ENCODE measurements around the gene MLLT6.

The MLLT6 gene

DNA sequence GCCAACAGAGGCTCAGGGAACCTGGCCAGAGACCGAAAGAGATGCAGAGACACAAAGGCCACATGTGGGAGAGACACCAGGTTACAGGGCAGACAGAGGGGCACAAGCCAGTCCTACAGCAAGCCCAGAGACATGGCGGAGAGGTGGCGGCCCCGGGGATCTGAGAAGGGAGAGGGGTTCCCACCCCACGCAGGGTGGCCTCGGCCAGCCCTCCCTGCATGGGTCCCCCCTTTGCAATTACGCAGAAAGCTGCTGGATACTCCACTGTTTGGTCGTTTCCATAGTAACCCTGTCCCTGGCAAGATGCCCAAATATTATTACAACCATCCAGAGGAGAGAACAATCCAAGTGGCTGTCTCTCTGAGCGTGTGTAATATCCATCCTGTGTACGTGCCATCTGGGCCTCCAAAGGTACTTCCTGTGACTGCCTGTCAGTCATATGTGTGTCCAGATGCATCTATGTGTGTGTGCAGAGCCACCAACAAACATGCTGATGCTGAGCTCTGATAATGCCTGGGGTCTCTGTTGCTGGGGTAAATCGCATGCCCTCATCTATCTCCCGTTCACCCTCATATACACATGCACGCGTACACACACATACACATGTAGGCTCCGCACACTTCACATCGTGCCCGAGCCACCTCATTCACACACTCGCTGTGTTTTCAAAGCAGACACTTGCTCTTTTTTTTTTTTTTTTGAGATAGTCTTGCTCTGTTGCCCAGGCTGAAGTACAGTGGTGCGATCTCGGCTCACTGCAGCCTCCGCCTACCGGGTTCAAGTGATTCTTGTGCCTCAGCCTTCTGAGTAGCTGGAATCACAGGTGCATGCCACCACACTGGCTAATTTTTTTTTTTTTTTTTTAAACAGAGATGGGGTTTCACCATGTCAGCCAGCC is 37.6 kb downstream of the MLLT6 start:
- DNase-seq (ENCODE audit: low spot score) = peak; percentile 55

DNA sequence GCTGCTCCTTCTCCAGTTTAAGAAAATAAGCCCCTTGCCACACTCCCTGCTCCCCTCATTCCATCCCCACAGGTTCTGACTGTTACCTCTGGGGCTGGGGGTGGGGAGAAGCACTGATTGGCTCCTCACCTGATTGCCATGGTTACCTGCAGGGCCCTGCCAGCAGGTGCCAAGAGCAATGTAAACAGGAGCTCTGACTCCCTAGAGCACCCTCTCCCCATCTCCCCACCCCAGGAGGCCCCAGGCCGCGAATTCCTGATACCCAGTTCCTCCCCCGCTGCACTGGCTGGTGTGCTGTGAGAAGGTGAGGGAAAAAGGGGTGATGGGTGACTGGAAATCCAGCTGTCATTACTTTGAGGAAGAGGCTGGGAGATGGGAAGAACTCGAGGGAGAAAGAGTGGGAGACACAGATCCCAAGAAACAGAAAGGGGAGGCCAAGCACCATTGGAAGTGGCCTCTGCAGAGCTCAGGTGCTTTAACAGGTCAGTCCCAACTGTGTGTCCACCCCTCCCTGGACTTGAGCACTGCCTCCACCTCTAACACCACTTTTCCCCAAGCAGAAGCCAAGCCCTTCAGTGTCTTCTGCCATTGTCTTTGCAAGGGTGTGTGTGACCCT is 38.6 kb downstream of the MLLT6 start:
- no peak for DNase-seq (ENCODE audit: low spot score)

DNA sequence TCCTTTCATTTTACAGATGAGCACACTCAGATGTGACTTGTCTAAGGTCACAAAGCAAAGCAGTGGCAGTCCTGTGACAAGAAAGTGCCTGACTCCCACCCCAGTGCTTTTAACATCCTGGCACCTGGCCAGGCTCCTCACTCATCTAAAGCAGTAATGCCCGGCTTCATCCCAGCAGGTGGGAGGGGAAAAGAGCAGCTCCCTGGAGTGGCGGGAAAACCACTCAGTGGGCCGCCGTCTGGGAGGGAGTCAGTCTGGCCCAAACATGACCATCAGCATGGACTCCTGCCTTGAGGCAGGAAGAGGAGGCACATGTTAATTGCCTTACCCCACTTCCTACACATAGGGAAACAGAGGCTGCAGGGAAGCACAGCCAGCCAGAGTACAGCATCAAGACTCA is 40.5 kb downstream of the MLLT6 start:
- DNase-seq (ENCODE audit: low spot score) = peak; percentile 29

DNA sequence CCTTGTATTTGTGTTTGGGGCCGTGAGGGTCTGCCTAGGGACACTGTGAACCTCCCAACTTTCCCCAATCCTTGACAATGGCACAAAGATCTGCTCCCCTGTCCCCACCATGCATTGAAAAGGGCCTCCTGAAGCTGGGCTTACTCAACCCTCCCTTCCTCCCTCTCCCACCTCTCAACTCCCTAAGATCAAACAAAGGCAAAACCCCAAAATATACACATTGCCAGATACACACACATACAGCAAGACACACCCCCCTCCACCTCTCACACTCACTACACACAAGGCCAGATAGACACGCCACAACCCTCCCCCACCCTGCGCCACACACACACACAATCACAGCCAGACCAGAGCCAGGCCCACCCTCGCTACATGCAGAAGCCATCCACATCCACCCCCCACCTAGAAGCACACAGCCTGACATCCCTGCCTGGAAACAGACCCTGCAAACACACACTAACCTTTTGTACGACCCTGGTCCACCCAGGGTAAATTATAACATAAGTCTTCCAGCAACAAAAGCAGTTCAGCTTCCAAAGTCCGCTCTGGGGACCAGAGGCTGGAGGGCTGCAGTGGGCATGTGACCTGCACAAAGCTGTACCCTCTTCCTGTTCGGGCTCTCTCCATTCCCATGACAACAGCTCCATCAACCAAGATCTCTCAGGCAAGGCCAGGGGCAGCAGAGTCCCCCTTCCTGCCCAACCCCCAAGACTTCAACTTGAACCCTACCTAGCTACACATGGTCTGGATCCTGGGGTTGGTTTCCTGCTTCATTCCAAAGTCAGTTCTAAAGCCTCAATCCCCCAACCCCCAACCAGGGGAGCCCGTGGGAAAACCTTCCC is 41.2 kb downstream of the MLLT6 start:
- DNase-seq (ENCODE audit: low spot score) = peak; percentile 25

DNA sequence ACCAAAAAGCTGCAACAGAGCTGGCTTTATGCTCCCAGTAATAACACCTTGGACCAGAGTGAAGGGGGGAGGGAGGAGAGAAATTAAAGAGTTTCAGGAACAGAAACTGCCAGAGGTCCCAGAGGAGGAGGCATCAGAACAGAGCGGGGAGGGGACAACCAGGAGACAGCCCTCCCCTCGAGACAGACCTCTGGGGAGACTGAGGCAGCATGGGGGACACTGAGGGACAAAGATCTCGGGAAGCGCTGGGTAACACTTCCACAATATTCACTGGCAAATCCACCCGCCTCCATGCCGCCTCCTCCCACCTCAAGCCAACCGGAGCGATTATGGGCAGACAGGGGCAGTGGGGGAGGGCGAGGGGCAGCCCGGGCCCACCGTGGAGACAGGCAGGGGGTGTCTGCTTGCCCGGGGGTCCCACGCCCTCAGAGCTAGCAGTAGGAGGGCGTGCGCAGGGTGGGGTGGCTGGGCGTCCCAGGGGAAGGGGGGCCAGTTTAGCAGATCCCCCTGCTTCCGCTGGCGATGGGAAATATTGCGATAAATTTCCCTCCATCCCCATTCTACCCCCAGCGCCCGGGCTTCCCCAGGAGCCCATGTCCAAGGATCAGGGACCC is 41.9 kb downstream of the MLLT6 start:
- no peak for DNase-seq (ENCODE audit: low spot score)

DNA sequence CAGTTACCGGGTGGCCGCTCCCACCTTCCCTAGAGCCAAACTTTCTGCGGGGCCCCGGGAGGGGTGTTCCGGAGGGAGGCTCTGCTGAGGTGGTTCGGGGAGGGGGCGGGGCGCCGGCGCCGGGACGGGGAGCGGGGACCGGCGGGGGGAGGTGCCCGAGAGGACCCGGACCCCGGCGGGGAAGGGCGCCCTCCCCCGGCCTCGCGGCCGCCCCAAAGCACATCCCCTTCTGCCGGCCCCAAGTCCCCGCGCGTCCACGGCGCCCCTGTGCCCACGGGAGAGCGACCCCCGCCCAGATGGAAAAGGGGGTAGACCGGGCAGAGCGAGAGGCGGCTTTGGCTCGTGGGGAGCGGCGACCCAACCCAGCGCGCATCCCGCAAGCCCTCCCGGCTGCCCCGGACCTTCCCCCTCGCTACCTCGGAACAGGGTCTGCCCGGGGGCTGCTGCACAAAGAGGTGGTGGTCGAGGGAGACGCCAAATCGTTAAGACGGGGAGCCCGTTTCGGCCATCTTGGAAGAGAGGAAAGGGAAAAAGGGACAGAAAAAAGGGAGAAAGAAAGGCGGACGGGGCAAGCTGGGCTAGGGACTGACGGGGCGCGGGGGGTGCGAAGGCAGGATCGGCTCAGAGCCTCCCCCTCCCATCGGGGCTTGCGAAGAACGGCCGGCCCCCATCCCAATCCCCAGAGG is 42.5 kb downstream of the MLLT6 start:
- DNase-seq (ENCODE audit: low spot score) = peak; percentile 37

DNA sequence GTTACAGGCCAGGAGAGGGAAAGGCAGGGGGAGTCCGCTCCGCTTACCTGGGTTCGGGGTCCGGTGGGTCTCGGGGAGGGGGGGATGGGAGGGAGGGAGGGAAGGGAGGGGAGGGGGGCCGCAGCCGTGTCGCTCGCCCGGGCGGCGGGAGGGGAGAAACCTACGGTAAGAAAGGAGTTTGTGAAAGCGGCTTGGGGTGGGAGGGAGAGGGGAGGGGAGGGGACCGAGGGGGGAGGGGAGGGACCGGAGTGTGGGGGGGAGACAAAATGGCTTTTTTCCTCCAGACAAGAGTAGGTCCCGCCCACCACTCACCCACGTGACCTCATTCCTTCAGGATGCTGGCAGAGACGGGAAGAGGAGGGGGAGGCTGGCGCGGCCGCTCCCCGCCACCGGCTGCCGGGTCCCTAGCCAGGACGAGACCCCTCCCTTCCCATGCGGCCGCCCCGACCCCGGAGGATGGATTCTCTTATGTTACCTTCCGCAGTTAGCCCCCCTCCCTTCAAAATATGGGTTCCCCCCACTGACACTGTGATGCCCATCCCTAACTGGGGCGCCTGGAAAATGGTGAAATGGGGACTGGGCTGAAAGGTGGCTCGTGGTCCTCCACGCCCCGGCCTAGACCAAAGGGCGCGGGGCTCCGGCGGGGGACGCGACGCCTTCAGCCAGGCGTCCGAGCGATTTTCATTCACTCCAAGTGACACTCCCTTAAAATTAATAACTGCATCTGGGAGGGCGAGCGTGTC is 43.2 kb downstream of the MLLT6 start, which contains the start of gene PCGF2:
Gene PCGF2, minus strand, starts transcription at position 188 of the 743 bp plus-strand sequence. CDS start 7,934 bp downstream, outside the sequence.
- peak; percentile 93 for DNase-seq (ENCODE audit: low spot score)

DNA sequence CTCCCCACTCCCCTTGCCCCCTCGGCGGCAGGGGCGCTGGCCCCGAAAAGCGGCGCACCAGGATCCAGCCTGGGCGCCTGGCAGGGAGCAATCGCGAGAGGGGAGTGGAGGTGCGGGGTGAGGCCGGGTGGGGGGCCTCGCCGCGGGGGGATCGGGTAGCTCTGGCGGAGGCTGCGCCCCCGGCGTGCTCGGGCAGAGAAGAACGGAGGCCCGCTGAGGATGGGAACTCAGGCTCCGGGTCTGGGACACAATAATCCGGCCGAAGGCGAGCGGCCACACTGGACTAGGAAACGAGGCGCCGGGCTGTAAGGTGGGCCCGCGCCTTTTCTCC is 43.8 kb downstream of the MLLT6 start:
- no peak for DNase-seq (ENCODE audit: low spot score)

DNA sequence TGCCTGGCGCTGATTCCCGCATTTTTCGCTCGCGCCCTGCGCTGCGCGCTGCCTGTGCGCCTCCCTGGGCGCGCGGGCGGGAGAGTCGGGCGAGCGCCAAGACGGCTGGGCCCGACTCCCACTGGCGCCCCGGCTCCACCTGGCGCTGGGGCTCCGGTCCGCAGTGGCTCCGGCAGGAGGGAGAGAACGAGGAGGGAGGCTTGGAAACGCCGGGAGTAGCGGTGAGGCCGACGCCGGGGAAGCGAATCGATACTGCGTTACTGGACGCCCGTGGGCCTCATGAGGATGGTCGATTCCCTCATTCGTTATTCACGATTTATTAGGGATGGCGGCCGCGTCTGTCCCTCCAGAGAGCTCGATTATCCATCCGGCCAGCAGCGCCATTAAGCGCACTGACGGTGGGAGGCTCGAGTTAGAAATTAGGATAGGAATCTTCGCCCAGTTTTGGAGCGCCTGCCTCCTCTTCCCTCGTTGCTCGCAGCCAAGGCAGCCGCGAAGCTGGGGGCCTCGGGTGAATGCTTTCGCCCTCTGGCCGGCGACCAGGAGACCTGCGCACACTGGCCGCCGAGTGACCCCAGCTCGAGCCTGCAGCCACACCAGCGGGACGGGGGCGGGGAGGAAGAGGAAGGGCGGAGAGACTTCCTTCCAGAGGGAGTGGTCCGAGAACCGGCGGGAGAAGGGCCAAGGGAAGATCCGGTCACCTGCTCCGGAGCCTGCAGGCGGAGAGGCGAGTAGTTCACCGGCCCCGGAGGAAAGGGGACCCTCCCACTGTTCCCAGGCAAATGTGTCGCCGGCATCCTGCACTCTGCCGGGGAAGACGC is 44.4 kb downstream of the MLLT6 start:
- DNase-seq (ENCODE audit: low spot score) = peak; percentile 92

DNA sequence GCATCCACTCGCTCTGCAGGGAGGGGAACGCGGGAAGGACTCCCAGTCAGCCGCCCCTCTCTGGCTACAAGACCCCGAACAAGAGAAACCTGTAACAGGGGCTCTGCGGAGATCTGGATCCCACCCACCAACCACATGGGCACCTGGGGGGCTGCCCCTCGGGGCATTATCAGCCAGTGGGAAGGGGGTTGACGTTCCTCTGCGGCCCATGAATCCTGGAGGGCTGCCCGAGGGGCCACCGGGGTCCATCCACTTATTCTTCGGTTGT is 44.9 kb downstream of the MLLT6 start:
- no peak for DNase-seq (ENCODE audit: low spot score)

DNA sequence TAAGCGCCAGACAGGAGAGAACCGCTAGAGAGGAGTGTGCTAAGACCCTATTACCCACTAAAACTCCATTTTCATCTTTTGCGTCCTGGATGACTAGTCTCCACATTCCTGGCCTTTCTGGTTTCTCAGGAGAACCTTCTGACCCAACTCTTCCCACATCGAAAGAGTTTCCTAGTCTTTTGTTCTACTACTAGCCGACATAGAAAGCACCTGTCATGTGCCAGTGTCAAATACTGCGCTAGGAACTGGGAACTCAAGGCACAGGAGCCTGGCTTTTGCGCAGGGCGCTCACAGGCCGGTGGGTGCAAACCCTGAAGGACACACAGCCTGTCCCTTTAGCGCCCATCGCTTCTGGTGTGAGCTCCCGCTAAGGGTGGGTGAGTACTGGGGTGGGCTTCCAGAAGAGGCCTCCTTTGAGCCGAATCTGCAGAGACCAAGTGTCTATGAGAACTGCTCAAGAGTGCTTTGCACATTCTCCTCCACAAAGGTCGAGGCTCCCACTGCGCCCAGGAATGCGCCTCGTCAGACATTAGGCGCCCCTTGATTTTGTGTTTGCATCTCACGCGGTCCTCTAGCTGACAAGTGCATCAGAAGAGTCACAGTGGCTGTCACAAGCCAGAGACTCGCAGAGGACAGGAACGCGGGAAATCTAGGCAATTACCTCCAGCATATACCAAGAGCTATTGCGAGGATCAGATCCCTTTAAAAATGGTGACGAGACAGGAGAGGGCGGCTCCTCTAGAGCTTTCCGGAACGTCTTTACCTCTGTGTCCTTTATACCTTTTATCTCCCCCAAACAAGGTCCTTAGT is 45.4 kb downstream of the MLLT6 start:
- peak; percentile 73 for DNase-seq (ENCODE audit: low spot score)

DNA sequence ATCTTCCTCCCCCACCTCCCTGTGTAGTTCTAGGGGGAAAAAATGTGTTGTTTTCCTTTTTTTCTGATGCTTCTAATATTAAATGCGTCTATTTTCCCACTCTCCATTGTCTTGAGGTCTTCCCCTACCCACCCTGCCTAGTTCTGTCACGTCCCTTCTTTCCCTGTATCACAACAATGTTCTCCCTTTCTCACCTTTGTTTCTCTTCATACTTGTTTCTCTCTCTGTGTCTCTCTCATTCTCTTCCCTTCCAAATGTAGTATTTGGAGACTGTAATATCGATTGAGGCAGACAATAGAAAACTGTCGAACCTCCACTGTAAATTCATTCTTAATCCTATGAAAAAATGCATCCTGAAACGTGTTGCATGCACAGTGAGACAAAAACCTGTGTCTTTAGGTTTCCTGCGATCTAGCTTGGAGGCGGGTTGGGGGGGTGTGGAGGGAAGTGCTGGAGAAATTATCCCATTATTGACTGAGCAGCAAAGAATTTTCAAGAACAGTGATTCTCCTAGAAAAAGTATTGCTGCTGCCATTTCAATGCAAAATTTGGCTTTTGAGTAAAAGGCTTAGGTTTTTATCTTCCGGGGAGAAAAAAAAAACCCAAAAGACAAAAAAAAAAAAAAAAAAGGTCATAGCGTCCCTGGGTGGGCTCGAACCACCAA is 46.2 kb downstream of the MLLT6 start:
- DNase-seq (ENCODE audit: low spot score) = peak; percentile 64

DNA sequence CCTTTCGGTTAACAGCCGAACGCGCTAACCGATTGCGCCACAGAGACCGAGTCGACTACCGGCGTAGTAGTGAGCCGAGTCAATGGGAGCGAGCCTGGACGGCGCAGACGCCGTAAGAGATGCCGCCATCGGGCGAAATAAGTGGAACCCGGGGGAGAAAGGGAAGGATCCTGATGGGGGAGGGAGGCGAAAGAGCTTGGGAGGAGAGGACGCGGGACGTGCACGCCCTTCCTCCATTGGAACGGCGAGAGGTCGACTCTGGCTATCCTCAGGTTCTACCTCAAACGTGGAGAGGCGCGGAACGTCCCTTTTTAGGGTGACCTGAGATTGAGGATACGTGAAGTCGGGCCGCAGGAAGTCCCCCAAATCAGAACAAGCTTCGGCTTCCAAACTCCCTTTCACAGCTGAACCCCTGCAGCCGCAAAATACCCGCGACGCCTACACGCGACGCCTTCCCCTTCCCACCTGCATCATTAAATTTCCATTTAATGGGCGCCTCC is 46.8 kb downstream of the MLLT6 start:
- peak; percentile 80 for DNase-seq (ENCODE audit: low spot score)

DNA sequence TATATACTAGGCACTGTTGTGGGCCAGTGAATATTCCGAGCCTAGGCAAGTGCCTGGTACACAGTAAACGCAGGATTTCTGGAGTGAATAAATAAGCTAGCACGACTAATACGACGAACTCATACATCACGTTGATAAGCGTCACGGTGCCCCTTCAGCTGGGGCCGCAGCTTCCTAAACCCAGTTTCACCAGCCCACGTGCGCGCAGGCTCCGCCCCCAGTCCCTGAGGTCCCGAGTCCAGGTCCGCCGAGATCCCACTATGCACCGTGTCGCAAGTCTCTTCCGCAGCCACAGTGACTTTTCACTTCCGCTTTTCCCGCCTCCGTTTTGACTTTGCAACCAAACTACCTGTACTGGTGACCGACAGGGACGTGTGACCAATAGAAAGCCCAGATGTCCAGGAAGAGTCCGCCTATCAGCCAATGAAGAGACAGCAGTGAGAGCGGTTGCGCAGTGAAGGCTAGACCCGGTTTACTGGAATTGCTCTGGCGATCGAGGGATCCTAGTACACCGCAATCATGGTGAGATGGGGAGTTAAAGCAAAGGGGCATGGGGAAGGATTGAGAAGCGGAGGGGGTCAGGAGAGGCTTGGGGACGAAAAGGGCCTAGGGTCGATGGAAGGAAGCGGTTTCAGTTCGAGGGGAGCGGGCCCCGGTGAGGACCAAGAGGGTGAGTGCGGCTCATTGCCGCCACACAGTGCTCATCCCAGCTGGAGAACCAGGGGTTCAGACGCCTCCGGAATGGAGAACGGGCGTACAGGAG is 47.4 kb downstream of the MLLT6 start, which contains the start of gene PSMB3:
Gene PSMB3, plus strand, starts transcription at position 434 of the 763 bp plus-strand sequence. Its CDS starts 86 bp downstream, at position 520.
- DNase-seq (ENCODE audit: low spot score) = peak; percentile 100

DNA sequence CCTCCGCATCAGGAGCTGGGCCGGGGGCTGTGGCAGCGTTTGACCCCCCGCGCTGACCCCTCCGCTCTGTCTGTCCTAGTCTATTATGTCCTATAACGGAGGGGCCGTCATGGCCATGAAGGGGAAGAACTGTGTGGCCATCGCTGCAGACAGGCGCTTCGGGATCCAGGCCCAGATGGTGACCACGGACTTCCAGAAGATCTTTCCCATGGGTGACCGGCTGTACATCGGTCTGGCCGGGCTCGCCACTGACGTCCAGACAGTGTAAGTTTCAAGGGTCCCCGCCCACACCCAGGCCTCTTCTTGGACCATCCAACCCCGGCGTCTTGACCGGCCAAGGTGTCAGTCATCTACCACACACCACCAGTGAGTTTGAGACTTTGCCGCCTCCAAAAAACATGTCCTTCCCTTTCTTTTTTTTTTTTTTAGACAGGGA is 48.0 kb downstream of the MLLT6 start:
- DNase-seq (ENCODE audit: low spot score) = peak; percentile 19

DNA sequence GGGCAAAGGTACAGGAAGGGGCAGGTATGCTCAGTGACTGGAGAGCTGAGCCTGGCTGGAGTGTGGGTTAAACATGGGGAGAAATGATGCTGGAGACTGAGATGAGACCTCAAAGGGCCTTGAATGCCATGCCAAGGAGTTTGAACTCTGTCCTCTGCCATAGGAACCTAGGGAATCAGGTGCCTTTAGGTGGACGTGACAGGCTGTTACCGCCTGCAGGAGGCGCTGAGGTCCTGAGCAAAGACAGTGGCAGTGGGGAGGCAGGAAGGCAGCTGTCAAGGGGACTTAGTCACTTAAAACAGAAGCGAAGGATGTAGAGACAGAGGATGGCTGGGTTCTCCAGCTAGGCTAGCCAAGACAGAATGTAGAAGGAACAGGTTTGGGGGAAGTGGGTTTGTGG is 56.5 kb downstream of the MLLT6 start:
- peak; percentile 53 for DNase-seq (ENCODE audit: low spot score)

DNA sequence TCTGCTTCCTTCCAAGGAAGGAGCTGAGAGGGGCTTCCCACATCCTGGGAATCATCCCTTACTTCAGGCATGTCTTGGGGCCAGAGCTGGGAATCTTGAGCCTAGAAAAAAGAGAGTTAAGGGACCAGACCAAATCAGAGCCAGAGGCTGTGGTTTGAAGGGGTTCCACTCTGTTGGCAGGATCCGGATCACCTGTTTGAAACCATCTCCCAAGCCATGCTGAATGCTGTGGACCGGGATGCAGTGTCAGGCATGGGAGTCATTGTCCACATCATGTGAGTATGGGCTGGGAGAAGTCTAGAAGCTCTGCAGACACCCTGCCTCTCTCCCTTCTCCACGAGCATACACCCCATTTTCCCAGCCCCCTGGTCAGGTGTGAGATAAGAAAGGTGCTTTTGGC is 57.2 kb downstream of the MLLT6 start:
- no peak for DNase-seq (ENCODE audit: low spot score)

DNA sequence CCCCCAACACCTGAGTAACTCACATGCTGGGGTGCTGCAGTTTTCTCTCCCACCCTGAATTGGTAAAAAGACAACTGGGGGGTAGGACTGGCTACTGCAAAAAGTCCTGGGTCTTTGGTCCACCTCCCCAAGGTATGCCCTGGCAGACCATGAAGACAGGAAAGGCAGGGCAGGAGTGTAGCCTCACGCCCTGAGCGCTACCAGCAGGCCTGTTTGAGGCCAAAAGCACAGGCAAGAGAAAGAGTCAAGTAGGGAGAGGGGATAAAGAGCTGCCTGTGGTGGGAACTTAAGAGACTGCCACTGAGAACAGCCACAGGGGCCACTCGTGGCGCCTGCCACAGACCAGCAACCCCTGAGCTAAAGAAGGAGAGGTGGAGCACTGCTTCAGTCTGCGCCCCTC is 61.3 kb downstream of the MLLT6 start:
- no peak for DNase-seq (ENCODE audit: low spot score)

Measured in RKO (cell line).